ENCODE data around the gene TMX3.

The TMX3 gene

GRCh38 chr18:68693091-68693815 is 21.7 kb downstream of the TMX3 start:
- H3K27me3 Mint-ChIP-seq, result no peaks in the 10 kb centered on the region
- no peak for DNase-seq
- ATAC-seq, result no peak
- no peaks in the 10 kb centered on the region for H3K4me1 Mint-ChIP-seq
- H3K36me3 Mint-ChIP-seq (ENCODE audit: low read depth), result peaks cover 33% of the 10 kb centered on the region
- H3K27ac Mint-ChIP-seq, result no peak overlapping the region
- H3K4me3 Mint-ChIP-seq, result no peak overlapping the region
- no peaks in the 10 kb centered on the region for H3K9me3 Mint-ChIP-seq

DNA sequence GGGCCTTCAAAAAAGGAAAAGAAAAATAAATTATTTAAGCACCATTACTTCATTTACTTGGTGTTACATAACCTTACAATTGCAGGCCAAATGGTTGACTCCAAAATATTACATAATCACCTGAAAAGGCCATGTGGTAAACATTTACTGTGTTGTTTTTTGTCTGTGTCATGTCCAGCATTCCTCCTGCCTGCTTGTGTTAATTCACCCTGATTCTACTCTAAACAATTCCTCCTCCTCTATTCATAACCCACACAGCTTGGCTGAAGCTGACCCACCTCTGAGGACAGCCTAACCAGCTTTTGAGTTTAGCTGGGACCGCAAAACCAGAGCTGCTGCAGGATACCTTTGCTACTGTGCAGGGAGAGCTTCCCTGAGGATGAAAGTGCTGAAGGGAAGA is 35.4 kb downstream of the TMX3 start:
- Mint-ChIP-seq H3K27ac (no peak overlapping the region), H3K9me3 (no peaks in the 10 kb centered on the region), H3K4me1 (no peaks in the 10 kb centered on the region), H3K4me3 (no peak overlapping the region), H3K27me3 (no peaks in the 10 kb centered on the region), H3K36me3 (ENCODE audit: low read depth) (peaks cover 33% of the 10 kb centered on the region)
- ATAC-seq (no peak), DNase-seq (no peak)

GRCh38 chr18:68676913-68677312 is 38.0 kb downstream of the TMX3 start:
- DNase-seq (no peak), ATAC-seq (no peak)
- no peaks in the 10 kb centered on the region for H3K4me1 Mint-ChIP-seq
- no peak overlapping the region for H3K4me3 Mint-ChIP-seq
- H3K27me3 Mint-ChIP-seq, result no peaks in the 10 kb centered on the region
- H3K36me3 Mint-ChIP-seq (ENCODE audit: low read depth), result peaks cover 34% of the 10 kb centered on the region
- no peak overlapping the region for H3K27ac Mint-ChIP-seq
- no peaks in the 10 kb centered on the region for H3K9me3 Mint-ChIP-seq

GRCh38 chr18:68667121-68667520 is 47.8 kb downstream of the TMX3 start:
- no peaks in the 10 kb centered on the region for H3K9me3 Mint-ChIP-seq
- H3K36me3 Mint-ChIP-seq (ENCODE audit: low read depth), result no peaks in the 10 kb centered on the region
- H3K4me3 Mint-ChIP-seq, result no peak overlapping the region
- no peaks in the 10 kb centered on the region for H3K27me3 Mint-ChIP-seq
- no peaks in the 10 kb centered on the region for H3K4me1 Mint-ChIP-seq
- DNase-seq (no peak), ATAC-seq (no peak)
- H3K27ac Mint-ChIP-seq, result no peak overlapping the region

DNA sequence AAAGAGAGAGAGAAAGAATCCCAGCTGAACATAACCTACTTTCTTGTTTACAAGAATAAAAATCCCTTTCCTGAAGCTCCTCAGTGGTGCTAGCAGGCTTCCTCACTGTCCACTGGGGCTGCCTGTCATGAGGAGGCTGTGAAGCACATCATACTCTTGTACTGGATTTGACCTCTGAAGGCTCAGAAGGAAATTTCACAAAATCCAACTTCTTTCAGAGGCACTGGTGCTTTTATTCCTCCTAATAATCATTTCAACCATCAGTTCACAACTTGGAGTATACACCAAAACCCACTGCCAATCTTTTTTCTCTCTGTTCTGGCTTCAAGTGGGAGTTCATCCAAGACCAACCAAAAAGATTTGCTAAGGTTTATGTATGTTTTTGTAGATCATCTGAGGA is 48.5 kb downstream of the TMX3 start:
- Mint-ChIP-seq H3K4me1 (no peaks in the 10 kb centered on the region), H3K9me3 (no peaks in the 10 kb centered on the region), H3K4me3 (no peak overlapping the region), H3K27ac (no peak overlapping the region), H3K27me3 (no peaks in the 10 kb centered on the region), H3K36me3 (ENCODE audit: low read depth) (no peaks in the 10 kb centered on the region)
- DNase-seq (no peak), ATAC-seq (no peak)

GRCh38 chr18:68665628-68666027 is 49.3 kb downstream of the TMX3 start:
- ATAC-seq (no peak), DNase-seq (no peak)
- H3K9me3 Mint-ChIP-seq, result no peaks in the 10 kb centered on the region
- H3K4me3 Mint-ChIP-seq, result no peak overlapping the region
- H3K4me1 Mint-ChIP-seq, result no peaks in the 10 kb centered on the region
- no peaks in the 10 kb centered on the region for H3K27me3 Mint-ChIP-seq
- no peaks in the 10 kb centered on the region for H3K36me3 Mint-ChIP-seq (ENCODE audit: low read depth)
- H3K27ac Mint-ChIP-seq, result no peak overlapping the region

- Mint-ChIP-seq H3K4me3 (no peak overlapping the region), H3K4me1 (no peaks in the 10 kb centered on the region), H3K36me3 (ENCODE audit: low read depth) (no peaks in the 10 kb centered on the region), H3K27me3 (no peaks in the 10 kb centered on the region), H3K9me3 (no peaks in the 10 kb centered on the region), H3K27ac (no peak overlapping the region)
- no peak for DNase-seq
- ATAC-seq, result no peak
Measured at GRCh38 chr18:68662754-68663153, 52.2 kb downstream of the TMX3 start.

DNA sequence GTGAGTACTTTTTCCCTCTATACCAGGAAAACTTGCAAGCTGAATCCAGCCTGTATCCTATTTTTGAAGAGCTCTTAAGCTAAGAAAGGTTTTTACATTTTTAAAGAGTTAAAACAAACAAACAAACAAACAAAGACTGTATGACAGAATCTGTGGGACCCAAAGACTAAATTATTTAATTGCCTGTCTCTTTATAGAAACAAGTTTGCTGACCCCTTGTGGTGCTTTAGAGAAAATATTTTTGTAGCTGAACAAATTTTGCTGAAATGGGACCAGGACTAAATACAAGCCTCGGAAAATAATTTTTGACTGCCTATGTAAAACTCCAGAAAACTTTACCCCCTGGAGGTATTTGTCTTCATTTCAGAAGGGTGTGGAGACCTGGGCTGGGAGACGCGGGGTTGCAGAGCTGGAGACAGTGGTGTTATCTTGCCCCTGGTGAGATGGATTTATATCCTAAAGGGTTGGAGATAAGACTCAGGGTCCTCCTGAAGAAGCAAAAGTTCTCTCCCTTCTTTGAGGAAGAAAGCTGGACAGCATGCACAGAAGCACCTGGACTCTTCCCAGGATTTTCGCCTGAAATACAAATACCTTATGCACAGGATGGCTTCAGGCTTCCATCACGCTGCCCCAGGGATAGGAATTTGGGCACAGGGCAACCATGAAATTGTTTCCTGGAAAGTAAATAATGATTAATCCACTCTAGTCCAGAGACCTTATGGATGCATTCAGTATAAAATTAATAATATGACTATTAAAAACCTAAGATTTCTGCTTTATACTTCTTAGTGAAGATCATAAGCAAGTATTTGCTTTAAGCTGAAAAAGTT is 54.3 kb downstream of the TMX3 start:
- no peaks in the 10 kb centered on the region for H3K27me3 Mint-ChIP-seq
- no peak for DNase-seq
- no peak for ATAC-seq
- no peaks in the 10 kb centered on the region for H3K36me3 Mint-ChIP-seq (ENCODE audit: low read depth)
- H3K9me3 Mint-ChIP-seq, result no peaks in the 10 kb centered on the region
- H3K27ac Mint-ChIP-seq, result no peak overlapping the region
- H3K4me1 Mint-ChIP-seq, result no peaks in the 10 kb centered on the region
- H3K4me3 Mint-ChIP-seq, result no peak overlapping the region

GRCh38 chr18:68648191-68648590 is 66.7 kb downstream of the TMX3 start:
- Mint-ChIP-seq H3K9me3 (no peaks in the 10 kb centered on the region), H3K27ac (no peak overlapping the region), H3K4me3 (no peak overlapping the region), H3K4me1 (no peaks in the 10 kb centered on the region), H3K36me3 (ENCODE audit: low read depth) (no peaks in the 10 kb centered on the region), H3K27me3 (peaks cover 20% of the 10 kb centered on the region)
- DNase-seq, result no peak
- ATAC-seq, result no peak

GRCh38 chr18:68642003-68642402 is 72.9 kb downstream of the TMX3 start:
- Mint-ChIP-seq H3K27me3 (peaks cover 31% of the 10 kb centered on the region), H3K4me3 (no peak overlapping the region), H3K27ac (no peak overlapping the region), H3K36me3 (ENCODE audit: low read depth) (no peaks in the 10 kb centered on the region), H3K4me1 (no peaks in the 10 kb centered on the region), H3K9me3 (no peaks in the 10 kb centered on the region)
- no peak for DNase-seq
- ATAC-seq, result no peak

DNA sequence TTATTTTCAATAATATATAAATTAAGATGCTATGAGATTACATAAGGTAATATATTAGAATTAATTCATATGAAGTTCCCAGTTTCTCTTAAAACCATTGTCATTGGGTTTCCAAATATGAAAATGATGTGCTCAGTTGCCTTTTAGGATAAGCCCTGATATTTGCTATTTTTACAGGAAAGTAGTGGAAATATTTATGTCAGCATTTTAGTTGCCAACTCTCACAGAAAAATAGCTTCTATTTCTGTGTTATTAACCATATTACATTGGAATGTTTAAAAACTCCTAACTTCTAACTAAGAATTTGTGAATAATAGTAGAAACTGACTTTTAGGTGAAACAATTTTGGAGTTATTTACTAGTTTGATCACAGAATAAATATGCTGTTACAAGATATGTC is 74.0 kb downstream of the TMX3 start:
- H3K9me3 Mint-ChIP-seq, result no peaks in the 10 kb centered on the region
- H3K27ac Mint-ChIP-seq, result no peak overlapping the region
- no peaks in the 10 kb centered on the region for H3K4me1 Mint-ChIP-seq
- H3K4me3 Mint-ChIP-seq, result no peak overlapping the region
- peaks cover 35% of the 10 kb centered on the region for H3K27me3 Mint-ChIP-seq
- no peaks in the 10 kb centered on the region for H3K36me3 Mint-ChIP-seq (ENCODE audit: low read depth)
- DNase-seq, result no peak
- ATAC-seq, result no peak

- DNase-seq (no peak), ATAC-seq (no peak)
- H3K4me1 Mint-ChIP-seq, result no peaks in the 10 kb centered on the region
- no peaks in the 10 kb centered on the region for H3K36me3 Mint-ChIP-seq (ENCODE audit: low read depth)
- H3K4me3 Mint-ChIP-seq, result no peak overlapping the region
- H3K9me3 Mint-ChIP-seq, result no peaks in the 10 kb centered on the region
- peaks cover 29% of the 10 kb centered on the region for H3K27me3 Mint-ChIP-seq
- H3K27ac Mint-ChIP-seq, result no peak overlapping the region
Measured at GRCh38 chr18:68638613-68639012, 76.3 kb downstream of the TMX3 start.

DNA sequence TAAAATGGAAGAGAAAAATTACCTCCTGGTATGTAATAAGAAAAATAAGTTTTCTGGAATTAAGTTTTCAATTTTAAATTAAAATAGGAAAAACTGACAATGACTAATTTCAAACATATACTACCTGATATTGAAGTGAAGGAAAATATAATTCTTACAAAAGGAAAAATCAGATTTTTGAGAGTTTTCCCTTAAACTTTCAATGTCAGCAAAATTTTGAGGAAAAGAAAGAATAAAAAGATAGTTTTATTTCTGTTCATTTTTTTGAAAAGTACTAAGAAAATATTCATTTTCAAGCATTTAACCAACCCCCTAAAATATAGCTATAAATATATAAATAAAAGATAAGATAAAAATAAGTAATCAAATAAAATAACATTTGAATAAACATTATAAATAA is 87.1 kb downstream of the TMX3 start:
- no peaks in the 10 kb centered on the region for H3K4me1 Mint-ChIP-seq
- H3K9me3 Mint-ChIP-seq, result no peaks in the 10 kb centered on the region
- H3K4me3 Mint-ChIP-seq, result no peak overlapping the region
- DNase-seq (no peak), ATAC-seq (no peak)
- no peak overlapping the region for H3K27ac Mint-ChIP-seq
- H3K36me3 Mint-ChIP-seq (ENCODE audit: low read depth), result no peaks in the 10 kb centered on the region
- no peaks in the 10 kb centered on the region for H3K27me3 Mint-ChIP-seq
